ENCODE measurements around the gene P3H4.

GRCh38 chr17:41803049-41804020, 8.4 kb downstream of the P3H4 start:
- TF ChIP-seq CTCF (optimal IDR thresholded peaks at IDR 0.05 in 1 of 3, IDR thresholded peaks at IDR 0.05 in 1 of 3, conservative IDR thresholded peaks at IDR 0.05 in 1 of 3; ENCODE audit: extremely low read depth in 1 of 3, insufficient read depth in 2 of 3, low read length in 3 of 3) (no peak), EZH2 (IDR thresholded peaks at IDR 0.05; ENCODE audit: low read length) (no peak)
